ENCODE data around the gene CPEB1.
"Not testable (repeated sequence)": the region's sequence is repeated elsewhere in the genome, so short reads cannot be mapped to it uniquely, and the experiment has no call there.

The CPEB1 gene

DNA sequence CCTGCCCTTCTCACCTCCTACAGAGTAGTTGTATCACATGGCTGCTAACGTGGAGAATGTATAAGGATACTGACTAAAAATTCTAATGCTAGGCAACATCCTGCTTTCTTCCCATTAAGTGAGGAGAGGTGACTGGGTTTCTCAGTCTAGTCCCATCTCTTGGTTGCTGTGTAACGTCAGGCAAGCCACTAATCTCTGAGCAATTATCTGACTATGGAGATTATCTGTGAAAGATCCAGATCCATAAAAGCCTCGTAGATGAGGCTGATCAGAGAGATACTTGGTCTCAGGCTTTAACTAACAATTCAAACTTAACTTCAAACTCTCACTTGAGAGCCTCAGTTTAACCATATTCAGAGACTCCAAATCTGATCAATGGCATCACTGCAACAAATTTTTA, 102.2 kb downstream of the CPEB1 start:
- no peak for DNase-seq (ENCODE audit: low read depth, low spot score)

- no peak for DNase-seq (ENCODE audit: low read depth, low spot score)
Measured at GRCh38 chr15:82544431-82544830, 102.7 kb downstream of the CPEB1 start.

DNA sequence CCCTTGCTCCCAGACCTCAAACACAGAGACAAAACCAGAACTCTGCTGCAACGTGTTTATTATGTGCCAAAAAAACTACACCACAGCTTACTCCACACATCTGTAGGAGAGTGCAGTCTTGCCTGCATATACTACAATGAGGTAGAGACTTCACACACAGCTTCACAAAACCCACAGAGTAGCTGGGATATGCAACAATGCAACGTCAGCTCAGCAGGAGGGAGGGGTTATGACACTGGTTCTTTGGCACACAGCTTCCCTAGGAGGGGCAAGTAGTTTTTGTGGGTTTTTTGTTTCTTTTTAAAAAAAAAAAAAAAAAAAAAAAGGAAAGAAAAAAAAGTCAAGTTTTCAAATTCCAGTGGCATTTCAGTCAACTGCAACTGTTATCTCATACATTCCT, 104.0 kb downstream of the CPEB1 start:
- no peak for DNase-seq (ENCODE audit: low read depth, low spot score)

DNA sequence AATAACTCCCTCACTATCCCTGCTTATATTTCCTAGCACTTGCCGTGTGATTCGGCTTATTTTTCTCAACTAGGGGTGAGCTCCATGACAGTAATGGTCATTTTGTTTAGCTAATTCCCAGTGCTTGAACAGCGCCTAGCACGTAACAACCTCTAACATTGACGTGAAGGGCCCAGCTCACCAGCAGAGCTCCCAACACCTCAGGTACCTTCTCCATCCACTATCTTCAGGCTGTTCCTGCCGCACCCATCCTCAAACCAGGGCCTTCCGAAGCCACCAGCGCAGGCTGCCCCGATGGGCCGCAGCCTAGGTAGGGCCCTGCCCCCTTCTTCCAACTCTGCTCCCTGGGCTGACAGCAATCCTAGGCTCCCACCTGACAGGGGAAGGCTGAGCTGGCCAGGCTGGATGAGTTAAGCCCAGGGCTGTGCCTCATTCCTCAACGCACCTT, 106.2 kb downstream of the CPEB1 start:
- no peak for DNase-seq (ENCODE audit: low read depth, low spot score)

GRCh38 chr15:82540055-82540983, 106.8 kb downstream of the CPEB1 start, which contains the start of gene RPS17:
TSS of gene RPS17 (minus strand) at chr15:82540457. CDS start at chr15:82540428, 29 bp downstream.
- peak; percentile 70 for DNase-seq (ENCODE audit: low read depth, low spot score)

GRCh38 chr15:82539691-82540054, 107.5 kb downstream of the CPEB1 start:
- DNase-seq (ENCODE audit: low read depth, low spot score) = no peak

DNA sequence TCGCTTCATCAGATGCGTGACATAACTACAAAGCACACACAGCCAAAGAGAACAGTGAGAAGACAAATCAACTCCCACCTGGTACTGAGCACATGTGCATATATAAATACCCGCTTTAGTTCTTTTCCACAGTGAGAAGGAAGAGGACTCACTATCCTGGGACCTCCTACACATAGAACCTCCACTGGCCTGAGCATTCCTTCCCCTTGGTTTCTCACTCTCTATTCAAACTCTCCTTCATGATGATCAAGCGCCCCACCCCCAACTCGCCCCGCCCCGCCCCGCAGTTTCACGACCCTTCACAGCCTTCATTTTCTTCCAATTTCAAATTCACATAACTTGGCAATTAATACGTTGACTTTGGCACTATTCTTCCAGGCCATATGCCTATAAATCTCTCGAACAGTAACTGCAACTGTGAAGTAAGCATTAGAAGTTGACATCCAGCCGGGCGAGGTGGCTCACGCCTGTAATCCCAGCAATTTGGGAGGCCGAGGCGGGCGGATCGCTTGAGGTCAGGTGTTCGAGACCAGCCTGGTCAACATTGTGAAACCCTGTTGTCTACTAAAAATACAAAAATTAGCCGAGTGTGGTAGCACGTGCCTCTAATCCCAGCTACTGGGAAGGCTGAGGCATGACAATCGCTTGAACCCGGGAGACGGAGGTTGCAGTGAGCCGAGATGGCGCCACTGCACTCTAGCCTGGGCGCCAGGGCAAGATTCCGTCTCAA, 108.0 kb downstream of the CPEB1 start:
- no peak for DNase-seq (ENCODE audit: low read depth, low spot score)

- DNase-seq (ENCODE audit: low read depth, low spot score) = no peak
Measured at GRCh38 chr15:82537351-82537908, 109.7 kb downstream of the CPEB1 start.

DNA sequence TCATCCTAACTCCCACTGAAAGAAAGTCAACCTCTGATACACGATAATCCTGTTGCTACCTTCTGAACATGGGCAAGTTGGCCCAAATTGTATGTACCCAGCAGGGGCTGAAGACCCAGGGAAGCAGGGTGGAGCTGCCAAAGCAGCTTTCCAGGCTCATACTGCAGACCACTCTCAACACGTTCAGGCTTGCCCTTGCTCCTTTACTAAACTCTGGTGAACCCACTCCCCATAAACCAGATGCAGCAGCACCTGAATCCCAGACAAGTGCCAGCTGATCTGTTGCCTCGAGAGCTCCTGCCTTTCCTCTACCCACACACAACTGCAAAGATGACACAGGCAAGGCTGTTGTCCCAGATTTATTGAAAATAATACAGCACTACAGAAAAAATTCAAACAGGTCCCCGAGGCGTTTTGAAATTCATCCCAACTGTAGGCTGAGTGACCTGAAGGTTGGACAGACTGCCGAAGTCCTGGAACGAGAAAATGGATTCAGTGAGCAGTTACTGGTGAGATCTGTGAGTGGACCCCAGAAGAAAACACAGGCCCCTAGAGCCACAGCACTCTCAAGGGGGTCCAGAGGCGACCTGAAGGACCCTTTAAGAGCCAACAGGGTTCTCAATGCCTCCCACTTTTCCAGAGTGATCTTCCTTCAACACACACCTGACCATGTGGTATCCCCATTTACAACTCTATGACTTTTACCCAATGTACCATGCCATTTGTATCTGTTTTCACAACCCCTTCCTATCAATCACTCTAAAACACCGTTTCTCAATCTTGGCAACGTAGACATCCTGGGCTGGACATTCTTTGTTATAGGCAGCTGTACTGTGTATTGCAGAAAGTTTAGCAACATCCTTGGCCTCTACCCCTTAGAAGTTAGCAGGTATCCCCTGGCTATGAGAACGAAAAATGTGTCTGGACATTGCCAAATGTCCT, 110.5 kb downstream of the CPEB1 start:
- no peak for DNase-seq (ENCODE audit: low read depth, low spot score)

DNA sequence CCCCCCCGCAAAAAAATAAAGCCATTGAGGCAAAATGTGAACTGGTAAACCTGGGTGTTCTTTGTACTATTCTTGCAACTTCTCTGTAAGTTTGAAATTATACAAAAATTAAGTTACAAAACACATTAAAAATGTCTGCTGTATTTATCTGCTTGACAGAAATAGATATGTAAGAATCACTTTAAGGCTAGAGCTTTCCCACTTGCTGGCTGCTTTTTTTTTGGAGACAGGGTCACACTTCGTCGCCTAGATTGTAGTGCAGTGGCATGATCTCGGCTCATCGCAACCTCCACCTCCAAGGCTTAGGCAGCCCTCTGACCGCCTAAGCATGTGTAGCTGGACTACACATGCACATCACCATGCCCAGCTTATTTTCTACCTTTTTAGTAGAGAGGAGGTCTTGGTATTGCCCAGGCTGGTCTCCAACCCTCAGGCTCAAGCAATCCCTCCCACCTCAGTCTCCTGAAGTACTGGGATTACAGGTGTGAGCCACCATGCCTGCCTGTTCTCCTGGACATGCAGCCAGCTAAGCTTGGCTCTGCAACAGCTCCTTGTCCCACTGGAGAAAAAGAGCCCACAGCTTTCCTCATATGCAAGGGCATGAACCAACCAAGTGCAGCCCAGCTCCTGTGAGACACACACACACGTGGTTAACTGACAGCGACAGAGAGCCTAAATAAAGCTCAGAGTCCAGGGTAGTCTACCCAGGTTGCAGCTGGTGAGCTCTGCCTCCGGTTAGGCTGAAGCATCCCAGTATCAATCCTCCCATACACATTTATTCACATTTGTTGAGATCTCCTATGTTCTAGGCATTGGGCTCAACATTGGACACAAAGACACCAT, 111.4 kb downstream of the CPEB1 start:
- no peak for DNase-seq (ENCODE audit: low read depth, low spot score)

- not testable (repeated sequence) for DNase-seq (ENCODE audit: low read depth, low spot score)
Measured at GRCh38 chr15:82535151-82535550, 112.0 kb downstream of the CPEB1 start.

- DNase-seq (ENCODE audit: low read depth, low spot score) = not testable (repeated sequence)
Measured at GRCh38 chr15:82534457-82534861, 112.7 kb downstream of the CPEB1 start.

- no peak for DNase-seq (ENCODE audit: low read depth, low spot score)
Measured at GRCh38 chr15:82533801-82534200, 113.4 kb downstream of the CPEB1 start.

- no peak for DNase-seq (ENCODE audit: low read depth, low spot score)
Measured at GRCh38 chr15:82532991-82533481, 114.1 kb downstream of the CPEB1 start.

GRCh38 chr15:82532383-82532990, 114.7 kb downstream of the CPEB1 start:
- no peak for DNase-seq (ENCODE audit: low read depth, low spot score)

DNA sequence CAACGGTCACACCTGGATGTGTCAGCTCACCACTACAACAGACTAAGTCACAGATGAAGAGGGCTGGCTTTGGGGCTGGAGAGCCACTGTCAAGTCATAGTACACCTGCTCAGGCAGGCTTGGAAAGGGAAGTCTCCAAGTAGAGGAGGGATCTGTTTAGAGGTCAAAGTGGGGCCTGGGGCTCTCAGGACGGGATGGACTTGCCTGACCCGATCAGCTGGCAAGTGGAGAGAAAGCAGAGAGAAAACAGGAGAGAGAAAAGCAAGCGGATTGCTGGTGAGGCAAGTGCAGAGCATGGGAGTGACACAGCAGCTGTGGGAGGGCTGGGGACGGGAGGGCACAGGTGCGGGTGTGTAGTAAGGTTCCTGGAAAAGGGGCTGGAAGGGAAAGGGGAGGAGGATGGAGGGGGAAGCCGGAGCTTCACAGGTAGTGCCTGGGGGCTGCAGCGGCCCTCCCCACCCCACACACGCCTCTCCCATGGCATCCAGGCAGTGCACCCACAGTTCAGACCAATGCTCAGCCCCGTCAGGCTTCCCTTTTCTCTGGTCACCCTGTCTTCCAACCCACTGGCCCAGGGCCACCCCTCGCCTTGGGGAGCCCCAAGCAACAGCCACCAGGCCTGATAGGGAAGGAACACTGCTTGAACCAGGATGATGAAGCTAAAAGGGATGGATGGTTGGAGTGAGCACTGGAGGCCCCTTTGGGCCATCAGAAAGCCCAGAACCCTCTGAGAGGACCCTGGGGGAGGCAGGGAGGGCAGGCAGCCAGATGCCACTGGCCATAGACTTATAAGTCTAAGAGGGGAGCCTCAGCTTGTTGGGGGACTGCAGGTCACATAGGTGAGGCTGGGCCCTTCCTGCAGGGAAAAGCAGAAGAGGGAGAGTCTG, 115.4 kb downstream of the CPEB1 start:
- DNase-seq (ENCODE audit: low read depth, low spot score) = no peak

GRCh38 chr15:82530606-82531379, 116.4 kb downstream of the CPEB1 start:
- no peak for DNase-seq (ENCODE audit: low read depth, low spot score)

DNA sequence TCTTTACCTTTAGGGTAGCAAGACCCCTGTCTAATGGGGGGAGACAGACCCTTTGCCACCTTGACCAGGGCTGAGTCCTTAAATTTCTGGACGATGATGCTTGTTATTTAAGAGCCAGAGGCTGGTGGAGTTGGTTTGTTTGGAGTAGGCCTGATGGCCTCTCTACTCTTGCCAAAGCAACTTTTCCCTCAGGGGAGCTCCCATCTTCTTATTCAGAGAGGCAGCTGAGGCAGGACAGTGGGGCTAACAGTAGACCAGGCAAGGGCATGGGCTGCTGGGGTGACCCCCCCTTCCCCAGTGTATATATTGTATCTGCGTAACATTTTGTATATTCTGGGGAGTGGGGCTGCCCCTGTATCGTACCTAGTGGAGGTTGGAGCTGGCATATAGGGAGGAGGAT, 117.2 kb downstream of the CPEB1 start:
- no peak for DNase-seq (ENCODE audit: low read depth, low spot score)
